HepG2 (cell line): ENCODE data around the gene CAPN10. TPM values are rescaled to one million over a fixed set of nuclear protein-coding genes. Genes with fewer than 3 reads are reported as not detected.

Source experiments
- ATF7-NPFF ChIP-seq: sonication (generic); formaldehyde crosslinking; IDR thresholded peaks from 2 replicates; pipeline ENCODE4 v1.8.1; 2023; ENCODE audit warnings: mild to moderate bottlenecking, low read depth, missing genetic modification reagents, moderate library complexity
- FOXK1 ChIP-seq: sonication (generic); formaldehyde crosslinking; IDR thresholded peaks from 2 replicates; pipeline ENCODE4 v1.4.0; 2020; ENCODE audit warnings: low read depth, missing genetic modification reagents, borderline replicate concordance
- MIER3 ChIP-seq: IDR thresholded peaks from 2 replicates; pipeline ENCODE4 v1.6.1; 2016; ENCODE audit warnings: missing compliant biosample characterization, borderline replicate concordance
- MLLT10 ChIP-seq: sonication (generic); formaldehyde crosslinking; IDR thresholded peaks from 2 replicates; pipeline ENCODE4 v1.4.0; 2020; ENCODE audit warnings: missing genetic modification reagents
- MTA1 ChIP-seq: sonication (generic); formaldehyde crosslinking; IDR thresholded peaks from 2 replicates; pipeline ENCODE4 v1.4.0; 2020; ENCODE audit warnings: missing genetic modification reagents, mild to moderate bottlenecking, borderline replicate concordance
- NCOR1 ChIP-seq: fragments of 200-600 bp; sonication (generic); IDR thresholded peaks from 2 replicates; pipeline ENCODE4 v1.7.0; 2017; ENCODE audit warnings: antibody characterized with exemption, low read length, borderline replicate concordance
- POLR2G ChIP-seq: fragments of 200-400 bp; formaldehyde crosslinking; IDR thresholded peaks from 2 replicates; pipeline ENCODE4 v1.6.1; 2018; ENCODE audit warnings: mild to moderate bottlenecking, low read depth, low read length, moderate library complexity
- SCMH1 ChIP-seq: sonication (generic); formaldehyde crosslinking; IDR thresholded peaks from 2 replicates; pipeline ENCODE4 v1.9.0; 2021; ENCODE audit warnings: missing genetic modification reagents, mild to moderate bottlenecking, borderline replicate concordance
- SOX5 ChIP-seq: IDR thresholded peaks from 2 replicates; pipeline ENCODE4 v1.6.1; 2016; ENCODE audit warnings: borderline replicate concordance
- SPEN ChIP-seq: sonication (generic); formaldehyde crosslinking; IDR thresholded peaks from 2 replicates; pipeline ENCODE4 v1.5.1; 2020; ENCODE audit warnings: low read depth, mild to moderate bottlenecking, missing genetic modification reagents
- TCF7L2 ChIP-seq: IDR thresholded peaks from 2 replicates; pipeline ENCODE4 v1.6.1; 2011; ENCODE audit warnings: mild to moderate bottlenecking, low read depth, low read length, moderate library complexity
- TSC22D2 ChIP-seq: sonication (generic); formaldehyde crosslinking; IDR thresholded peaks from 2 replicates; pipeline ENCODE4 v1.5.1; 2020; ENCODE audit warnings: missing genetic modification reagents, mild to moderate bottlenecking, borderline replicate concordance
- U2AF1 ChIP-seq: fragments of 200-400 bp; formaldehyde crosslinking; optimal IDR thresholded peaks from 2 replicates; pipeline ENCODE3; 2017; ENCODE audit warnings: mild to moderate bottlenecking, low read depth, low read length
- ZBTB20 ChIP-seq: sonication (generic); formaldehyde crosslinking; IDR thresholded peaks from 2 replicates; pipeline ENCODE4 v1.8.1; 2023; ENCODE audit warnings: missing genetic modification reagents, low read depth, mild to moderate bottlenecking, borderline replicate concordance
- ZFAT ChIP-seq: sonication (generic); formaldehyde crosslinking; conservative IDR thresholded peaks from 2 replicates; pipeline ENCODE4 v1.8.1; 2023; ENCODE audit warnings: missing genetic modification reagents, inconsistent platforms
- ZNF224 ChIP-seq: sonication (generic); formaldehyde crosslinking; IDR thresholded peaks from 2 replicates; pipeline ENCODE4 v1.5.0; 2020; ENCODE audit warnings: mild to moderate bottlenecking, missing genetic modification reagents
- ZNF383 ChIP-seq: sonication (generic); formaldehyde crosslinking; IDR thresholded peaks from 2 replicates; pipeline ENCODE4 v1.4.0; 2020; ENCODE audit warnings: missing genetic modification reagents, mild to moderate bottlenecking, borderline replicate concordance
- ZNF781 ChIP-seq: sonication (generic); formaldehyde crosslinking; IDR thresholded peaks from 2 replicates; pipeline ENCODE4 v1.5.1; 2020; ENCODE audit warnings: borderline replicate concordance, mild to moderate bottlenecking, missing genetic modification reagents; ENCODE audit errors: not compliant biosample characterization
- polyA plus RNA-seq, 8 experiments: library from polyadenylated mRNA; depleted of rRNA in 3 of 8; stranded (reverse) in 7 of 8; unstranded in 1 of 8; fragments of >200 nt; fragmentation: Illumina TruSeq in 4 of 8; extraction: Trizol in 4 of 8; gene quantifications; 2 replicates each; pipeline versions ENCODE4 v1.2.1 to v1.2.3, GENCODE V29; 2011 to 2016; ENCODE audit warnings: low read depth in 4 of 8, missing spikeins in 1 of 8, mixed read lengths in 1 of 8; ENCODE audit not compliant: insufficient read depth in 1 of 8
- total RNA-seq, 5 experiments: library from RNA; depleted of rRNA; stranded (reverse); fragments of >200 nt; fragmentation: Illumina TruSeq; extraction: Trizol; gene quantifications; 2 replicates each; pipeline ENCODE4 v1.2.3, GENCODE V29; 2016; ENCODE audit warnings: low read depth in 1 of 5
- TF ChIP-seq, protein P1 (sequence below): sonication (generic); formaldehyde crosslinking; IDR thresholded peaks from 2 replicates; pipeline ENCODE4 v1.5.0; 2020; ENCODE audit warnings: missing genetic modification reagents
- TF ChIP-seq, protein P2 (sequence below): fragments of 450-650 bp; IDR thresholded peaks from 2 replicates; pipeline ENCODE4 v1.6.1; 2017
- TF ChIP-seq, protein P3 (sequence below): sonication (generic); formaldehyde crosslinking; IDR thresholded peaks from 2 replicates; pipeline ENCODE4 v1.5.0; 2020; ENCODE audit warnings: mild to moderate bottlenecking, low read depth, missing genetic modification reagents, borderline replicate concordance
- TF ChIP-seq, protein P4 (sequence below): IDR thresholded peaks from 2 replicates; pipeline ENCODE4 v1.6.1; 2016
- TF ChIP-seq, protein P5 (sequence below): sonication (generic); formaldehyde crosslinking; IDR thresholded peaks from 2 replicates; pipeline ENCODE4 v1.5.1; 2020; ENCODE audit warnings: missing genetic modification reagents, mild to moderate bottlenecking, borderline replicate concordance
- TF ChIP-seq, protein P6 (sequence below): sonication (generic); formaldehyde crosslinking; IDR thresholded peaks from 2 replicates; pipeline ENCODE4 v1.5.0; 2020; ENCODE audit warnings: missing genetic modification reagents

Gene CAPN10
- total and polyA plus RNA-seq, 2 of the 13 experiments (the other 11 are each of a cell fraction or from before 2014, with no cell fraction given) = 27.6 to 32.4 TPM

DNA sequence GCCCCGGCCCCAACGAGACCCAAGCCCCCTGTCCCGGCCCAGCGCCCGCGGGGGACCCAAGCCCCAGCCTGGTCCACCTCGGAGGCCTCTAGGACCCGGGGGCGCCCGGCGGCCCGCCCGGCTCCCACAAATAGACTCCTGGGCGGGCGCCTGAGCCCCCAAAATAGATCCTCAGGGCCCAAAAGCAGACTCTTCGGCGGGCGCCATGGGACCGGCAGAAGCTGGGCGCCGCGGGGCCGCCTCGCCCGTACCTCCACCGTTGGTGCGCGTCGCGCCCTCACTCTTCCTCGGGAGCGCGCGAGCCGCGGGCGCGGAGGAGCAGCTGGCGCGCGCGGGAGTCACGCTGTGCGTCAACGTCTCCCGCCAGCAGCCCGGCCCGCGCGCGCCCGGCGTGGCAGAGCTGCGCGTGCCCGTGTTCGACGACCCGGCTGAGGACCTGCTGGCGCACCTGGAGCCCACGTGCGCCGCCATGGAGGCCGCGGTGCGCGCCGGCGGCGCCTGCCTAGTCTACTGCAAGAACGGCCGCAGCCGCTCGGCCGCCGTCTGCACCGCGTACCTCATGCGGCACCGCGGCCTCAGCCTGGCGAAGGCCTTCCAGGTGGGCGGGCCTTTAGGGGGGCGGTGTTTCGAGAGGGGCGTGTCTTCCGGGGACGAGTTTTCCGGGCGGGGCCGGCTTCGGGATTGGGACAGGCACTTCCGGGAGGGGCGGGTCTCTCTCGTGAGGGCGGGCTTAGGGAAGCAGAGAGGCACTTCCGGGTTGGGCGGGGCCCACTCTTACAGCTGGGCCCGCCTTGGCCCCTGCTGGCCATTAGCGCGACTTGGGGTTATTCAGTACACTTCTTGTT, 25.8 kb upstream of the CAPN10 start (continued):
- peak; percentile 88 for TF ChIP-seq POLR2G
- peak; percentile 89; the same call in 1 of the 2 replicates for TF ChIP-seq ATF7-NPFF (CRISPR knock-in tag)
- TF ChIP-seq, protein P1, sequence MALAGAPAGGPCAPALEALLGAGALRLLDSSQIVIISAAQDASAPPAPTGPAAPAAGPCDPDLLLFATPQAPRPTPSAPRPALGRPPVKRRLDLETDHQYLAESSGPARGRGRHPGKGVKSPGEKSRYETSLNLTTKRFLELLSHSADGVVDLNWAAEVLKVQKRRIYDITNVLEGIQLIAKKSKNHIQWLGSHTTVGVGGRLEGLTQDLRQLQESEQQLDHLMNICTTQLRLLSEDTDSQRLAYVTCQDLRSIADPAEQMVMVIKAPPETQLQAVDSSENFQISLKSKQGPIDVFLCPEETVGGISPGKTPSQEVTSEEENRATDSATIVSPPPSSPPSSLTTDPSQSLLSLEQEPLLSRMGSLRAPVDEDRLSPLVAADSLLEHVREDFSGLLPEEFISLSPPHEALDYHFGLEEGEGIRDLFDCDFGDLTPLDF (CRISPR knock-in tag) = peak; percentile 63
- TF ChIP-seq SOX5 = peak; percentile 21; the same call in 1 of the 2 replicates
- TF ChIP-seq ZBTB20 = no peak
- peak; percentile 51; the same call in 1 of the 2 replicates for TF ChIP-seq FOXK1 (CRISPR knock-in tag)
- TF ChIP-seq, protein P2, sequence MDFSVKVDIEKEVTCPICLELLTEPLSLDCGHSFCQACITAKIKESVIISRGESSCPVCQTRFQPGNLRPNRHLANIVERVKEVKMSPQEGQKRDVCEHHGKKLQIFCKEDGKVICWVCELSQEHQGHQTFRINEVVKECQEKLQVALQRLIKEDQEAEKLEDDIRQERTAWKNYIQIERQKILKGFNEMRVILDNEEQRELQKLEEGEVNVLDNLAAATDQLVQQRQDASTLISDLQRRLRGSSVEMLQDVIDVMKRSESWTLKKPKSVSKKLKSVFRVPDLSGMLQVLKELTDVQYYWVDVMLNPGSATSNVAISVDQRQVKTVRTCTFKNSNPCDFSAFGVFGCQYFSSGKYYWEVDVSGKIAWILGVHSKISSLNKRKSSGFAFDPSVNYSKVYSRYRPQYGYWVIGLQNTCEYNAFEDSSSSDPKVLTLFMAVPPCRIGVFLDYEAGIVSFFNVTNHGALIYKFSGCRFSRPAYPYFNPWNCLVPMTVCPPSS = no peak
- TF ChIP-seq, protein P3, sequence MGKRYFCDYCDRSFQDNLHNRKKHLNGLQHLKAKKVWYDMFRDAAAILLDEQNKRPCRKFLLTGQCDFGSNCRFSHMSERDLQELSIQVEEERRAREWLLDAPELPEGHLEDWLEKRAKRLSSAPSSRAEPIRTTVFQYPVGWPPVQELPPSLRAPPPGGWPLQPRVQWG (CRISPR knock-in tag) = no peak
- no peak for TF ChIP-seq U2AF1
- peak; percentile 86 for TF ChIP-seq SPEN (CRISPR knock-in tag)
- no peak for TF ChIP-seq ZNF383 (CRISPR knock-in tag)
- TF ChIP-seq MIER3 = no peak
- peak; percentile 49; the same call in 1 of the 2 replicates for TF ChIP-seq ZNF224 (CRISPR knock-in tag)
- TF ChIP-seq TSC22D2 (CRISPR knock-in tag) = peak; percentile 59; the same call in 1 of the 2 replicates
- TF ChIP-seq ZNF781 (CRISPR knock-in tag) = no peak
- no peak for TF ChIP-seq TCF7L2
- TF ChIP-seq, protein P4, sequence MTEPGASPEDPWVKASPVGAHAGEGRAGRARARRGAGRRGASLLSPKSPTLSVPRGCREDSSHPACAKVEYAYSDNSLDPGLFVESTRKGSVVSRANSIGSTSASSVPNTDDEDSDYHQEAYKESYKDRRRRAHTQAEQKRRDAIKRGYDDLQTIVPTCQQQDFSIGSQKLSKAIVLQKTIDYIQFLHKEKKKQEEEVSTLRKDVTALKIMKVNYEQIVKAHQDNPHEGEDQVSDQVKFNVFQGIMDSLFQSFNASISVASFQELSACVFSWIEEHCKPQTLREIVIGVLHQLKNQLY (CRISPR knock-in tag) = no peak
- TF ChIP-seq, protein P5, sequence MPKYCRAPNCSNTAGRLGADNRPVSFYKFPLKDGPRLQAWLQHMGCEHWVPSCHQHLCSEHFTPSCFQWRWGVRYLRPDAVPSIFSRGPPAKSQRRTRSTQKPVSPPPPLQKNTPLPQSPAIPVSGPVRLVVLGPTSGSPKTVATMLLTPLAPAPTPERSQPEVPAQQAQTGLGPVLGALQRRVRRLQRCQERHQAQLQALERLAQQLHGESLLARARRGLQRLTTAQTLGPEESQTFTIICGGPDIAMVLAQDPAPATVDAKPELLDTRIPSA (CRISPR knock-in tag) = peak; percentile 3; the same call in 1 of the 2 replicates
- TF ChIP-seq NCOR1 = no peak; the same call in 1 of the 2 replicates
- no peak for TF ChIP-seq ZFAT (CRISPR knock-in tag)
- TF ChIP-seq MLLT10 (CRISPR knock-in tag) = no peak
- 0 out of 2 replicates have a peak, but pooled peaks have one; percentile 22 for TF ChIP-seq MTA1
- TF ChIP-seq, protein P6, sequence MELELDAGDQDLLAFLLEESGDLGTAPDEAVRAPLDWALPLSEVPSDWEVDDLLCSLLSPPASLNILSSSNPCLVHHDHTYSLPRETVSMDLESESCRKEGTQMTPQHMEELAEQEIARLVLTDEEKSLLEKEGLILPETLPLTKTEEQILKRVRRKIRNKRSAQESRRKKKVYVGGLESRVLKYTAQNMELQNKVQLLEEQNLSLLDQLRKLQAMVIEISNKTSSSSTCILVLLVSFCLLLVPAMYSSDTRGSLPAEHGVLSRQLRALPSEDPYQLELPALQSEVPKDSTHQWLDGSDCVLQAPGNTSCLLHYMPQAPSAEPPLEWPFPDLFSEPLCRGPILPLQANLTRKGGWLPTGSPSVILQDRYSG = peak; percentile 92
- no peak for TF ChIP-seq SCMH1 (CRISPR knock-in tag)
